PC-9 (cell line): Measurements from ENCODE around the gene PPP1R13L. TPM values are rescaled to one million over a fixed set of nuclear protein-coding genes. Genes with fewer than 3 reads are reported as not detected.

Source experiments
- BruUV-seq: library from RNA; stranded (reverse); fragments of 400-500 nt; replicated peaks from 2 replicates; lab custom pipeline; 2021; lab: Mats Ljungman, UMichigan
- CTCF ChIA-PET: fragments of 300-600 bp; sonication (Branson Sonifier 250); formaldehyde crosslinking; loops from one replicate; lab custom pipeline; 2022; ENCODE audit warnings: antibody characterized with exemption; lab: Charles Lee
- POLR2A ChIA-PET: fragments of 300-600 bp; sonication (Branson Sonifier 250); formaldehyde crosslinking; loops from one replicate; lab custom pipeline; 2022; ENCODE audit warnings: antibody characterized with exemption; ENCODE audit not compliant: unreplicated experiment; lab: Charles Lee
- DNase-seq, 2 experiments: peaks; one replicate each; pipeline versions ENCODE4 v3.0.0 to v3.0.0-alpha.2; 2015 to 2022; ENCODE audit warnings: mixed read lengths in 1 of 2
- H2AFZ ChIP-seq: fragments of 200-600 bp; sonication (generic); 2 replicates; pipeline ENCODE4 v1.8.1; 2017; ENCODE audit warnings: antibody characterized with exemption
- H3F3A ChIP-seq: fragments of 200-600 bp; sonication (generic); 2 replicates; pipeline ENCODE4 v1.8.1; 2017; ENCODE audit warnings: antibody characterized with exemption, mild to moderate bottlenecking, low read depth; ENCODE audit not compliant: insufficient read depth
- H3K27ac ChIP-seq: fragments of 200-600 bp; sonication (generic); 2 replicates; pipeline ENCODE4 v1.6.1; 2016; ENCODE audit warnings: mixed run types
- H3K27me3 ChIP-seq: fragments of 200-600 bp; sonication (generic); 2 replicates; pipeline ENCODE4 v1.6.1; 2016; ENCODE audit warnings: low read depth, mixed run types; ENCODE audit not compliant: insufficient read depth
- H3K36me3 ChIP-seq: fragments of 200-600 bp; sonication (generic); 2 replicates; pipeline ENCODE4 v1.6.1; 2016; ENCODE audit warnings: low read depth, mixed run types
- H3K4me1 ChIP-seq: fragments of 200-600 bp; sonication (generic); replicated peaks from 2 replicates; pipeline ENCODE4 v1.6.1; 2016; ENCODE audit warnings: mixed run types; ENCODE audit not compliant: insufficient read depth
- H3K4me2 ChIP-seq: fragments of 200-600 bp; sonication (generic); 2 replicates; pipeline ENCODE4 v1.6.1; 2017; ENCODE audit warnings: mixed run types
- H3K4me3 ChIP-seq: fragments of 200-600 bp; sonication (generic); 2 replicates; pipeline ENCODE4 v1.6.1; 2016; ENCODE audit warnings: mixed run types
- H3K79me2 ChIP-seq: fragments of 200-600 bp; sonication (generic); 2 replicates; pipeline ENCODE4 v1.6.1; 2017; ENCODE audit warnings: low read depth, mixed run types
- H3K9me2 ChIP-seq: fragments of 200-600 bp; sonication (generic); 2 replicates; pipeline ENCODE4 v1.8.1; 2017; ENCODE audit warnings: mild to moderate bottlenecking; ENCODE audit not compliant: insufficient read depth
- H3K9me3 ChIP-seq: fragments of 200-600 bp; sonication (generic); 2 replicates; pipeline ENCODE4 v1.8.1; 2016; ENCODE audit warnings: low read depth; ENCODE audit not compliant: insufficient read depth
- H4K20me1 ChIP-seq: fragments of 200-600 bp; sonication (generic); 2 replicates; pipeline ENCODE4 v1.8.1; 2017; ENCODE audit not compliant: insufficient read depth
- EZH2 ChIP-seq: fragments of 200-600 bp; sonication (generic); IDR thresholded peaks from 2 replicates; pipeline ENCODE4 v1.8.0; 2017; ENCODE audit warnings: antibody characterized with exemption, low read depth
- intact Hi-C: fragments of 100-400 bp; cut with micrococcal nuclease; formaldehyde crosslinking; loops from one replicate; pipeline ENCODE4 v1.10.0; 2022; ENCODE audit not compliant: unreplicated experiment
- total RNA-seq: library from RNA; stranded (reverse); gene quantifications from 2 replicates; pipeline ENCODE4 v1.2.3, GENCODE V29; 2021
- TF ChIP-seq, protein P1 (sequence below): fragments of 200-600 bp; sonication (generic); conservative IDR thresholded peaks from 2 replicates; pipeline ENCODE4 v1.6.1; 2017; ENCODE audit warnings: mixed run types, antibody characterized with exemption, mild to moderate bottlenecking, moderate library complexity

PPP1R13L gene
- total RNA-seq, 1 experiment from 2014 or later = 121 TPM

DNA sequence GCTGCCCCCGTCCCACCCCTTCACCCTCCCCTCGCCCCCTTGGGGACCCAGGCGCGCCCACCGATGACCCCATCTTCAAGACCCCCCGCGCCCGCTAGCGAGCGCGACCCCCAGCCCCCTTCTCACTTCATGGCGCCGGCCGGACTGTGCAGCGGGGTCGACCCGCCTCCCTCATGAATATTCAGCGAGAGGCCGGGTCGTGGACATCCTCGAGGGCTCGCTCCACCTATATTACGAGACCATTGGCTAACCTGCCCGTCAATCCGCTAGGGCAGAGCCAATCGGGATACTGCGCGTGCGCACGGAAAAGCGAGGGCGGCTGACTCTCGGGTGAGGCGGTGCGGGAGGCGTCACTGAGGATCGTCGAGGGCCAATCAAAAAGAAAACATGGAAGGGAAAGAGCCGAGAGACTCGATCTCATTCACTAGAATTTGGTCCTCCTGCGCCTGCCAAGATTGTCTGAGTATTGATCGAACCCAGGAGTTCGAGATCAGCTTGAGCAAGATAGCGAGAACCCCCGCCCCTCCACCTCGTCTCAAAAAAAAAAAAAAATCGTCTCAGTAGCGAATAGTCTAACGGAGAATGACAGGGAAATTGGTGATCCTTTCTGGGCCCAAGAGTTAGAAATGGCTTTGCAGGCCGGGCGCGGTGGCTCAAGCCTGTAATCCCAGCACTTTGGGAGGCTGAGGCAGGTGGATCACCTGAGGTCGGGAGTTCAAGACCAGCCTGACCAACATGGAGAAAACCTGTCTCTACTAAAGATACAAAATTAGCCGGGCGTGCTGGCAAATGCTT, 34.3 kb downstream of the PPP1R13L start, which contains the start of gene ERCC2:
Gene ERCC2 (minus strand): TSS at position 164 of the 795 bp plus-strand sequence. CDS start 33 bp downstream, at position 131.
- peak; percentile 96 to 99 for DNase-seq
- Histone ChIP-seq H3K36me3 (no peaks in the 10 kb centered on the region), H2AFZ (peak within 1 kb of the TSS; percentile 94), H3K9me2 (no peaks in the 10 kb centered on the region), H3K4me3 (peak within 1 kb of the TSS; percentile 71), H3K27me3 (no peaks in the 10 kb centered on the region), H3K4me2 (peak within 1 kb of the TSS; percentile 98), H3K4me1 (peaks cover 11% of the 10 kb centered on the region; the same call in 1 of the 2 replicates), H3K79me2 (peaks cover 12% of the 10 kb centered on the region; the same call in 1 of the 2 replicates), H3K27ac (peak within 1 kb of the TSS; percentile 53), H3K9me3 (no peaks in the 10 kb centered on the region), H3F3A (peaks cover 6% of the 10 kb centered on the region), H4K20me1 (no peaks in the 10 kb centered on the region)
- ChIA-PET CTCF (interaction anchor here (0.6 kb wide), 1 partner anchor 467 kb away, joined by 3 read pairs; no protein-coding TSS in a partner anchor), POLR2A (interaction anchor here (0.6 to 0.7 kb wide), 4 partner anchors 20 to 97 kb away, joined by 5 to 8 read pairs (median 6); partner anchors contain the start of gene PPP1R13L)
- TF ChIP-seq EZH2 = no peak
- TF ChIP-seq, protein P1, sequence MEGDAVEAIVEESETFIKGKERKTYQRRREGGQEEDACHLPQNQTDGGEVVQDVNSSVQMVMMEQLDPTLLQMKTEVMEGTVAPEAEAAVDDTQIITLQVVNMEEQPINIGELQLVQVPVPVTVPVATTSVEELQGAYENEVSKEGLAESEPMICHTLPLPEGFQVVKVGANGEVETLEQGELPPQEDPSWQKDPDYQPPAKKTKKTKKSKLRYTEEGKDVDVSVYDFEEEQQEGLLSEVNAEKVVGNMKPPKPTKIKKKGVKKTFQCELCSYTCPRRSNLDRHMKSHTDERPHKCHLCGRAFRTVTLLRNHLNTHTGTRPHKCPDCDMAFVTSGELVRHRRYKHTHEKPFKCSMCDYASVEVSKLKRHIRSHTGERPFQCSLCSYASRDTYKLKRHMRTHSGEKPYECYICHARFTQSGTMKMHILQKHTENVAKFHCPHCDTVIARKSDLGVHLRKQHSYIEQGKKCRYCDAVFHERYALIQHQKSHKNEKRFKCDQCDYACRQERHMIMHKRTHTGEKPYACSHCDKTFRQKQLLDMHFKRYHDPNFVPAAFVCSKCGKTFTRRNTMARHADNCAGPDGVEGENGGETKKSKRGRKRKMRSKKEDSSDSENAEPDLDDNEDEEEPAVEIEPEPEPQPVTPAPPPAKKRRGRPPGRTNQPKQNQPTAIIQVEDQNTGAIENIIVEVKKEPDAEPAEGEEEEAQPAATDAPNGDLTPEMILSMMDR = no peak
- BruUV-seq = TSS peak; percentile 98
- intact Hi-C loops = loop anchor here (1.0 kb wide), 1 partner anchor 35 kb away; the partner anchor contains the start of gene PPP1R13L

DNA sequence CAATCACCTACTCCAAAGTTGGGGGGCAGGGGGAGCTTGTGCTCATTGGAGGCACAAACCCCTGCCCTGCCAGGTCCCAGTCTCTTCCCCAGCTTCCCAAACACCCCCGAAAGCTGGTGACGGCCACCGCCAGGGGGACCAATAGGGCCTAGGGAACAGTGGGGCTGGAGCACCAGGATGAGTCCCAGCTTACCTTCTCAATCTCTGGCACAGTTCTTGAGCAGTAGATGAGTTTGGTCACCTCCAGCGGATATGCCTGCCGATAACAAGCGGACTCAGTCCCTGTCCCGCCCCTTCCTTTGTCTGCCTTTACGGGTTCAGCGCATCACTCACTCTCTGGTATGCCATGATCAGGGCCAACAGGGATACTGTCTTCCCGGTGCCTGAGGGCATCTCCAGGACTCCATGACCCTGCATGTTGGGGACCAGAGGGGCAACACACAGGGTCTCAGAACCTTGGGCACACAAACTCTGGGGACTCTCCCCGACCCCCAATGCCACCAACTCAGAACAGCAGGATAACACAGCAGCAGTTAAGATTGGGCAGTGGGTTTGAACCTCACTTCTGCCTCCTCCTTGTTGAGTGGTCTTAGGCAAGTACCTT, 36.0 kb downstream of the PPP1R13L start:
- intact Hi-C loops = no loop called here
- ChIA-PET CTCF (no interaction called here), POLR2A (interaction anchor here (1.3 kb wide), 1 partner anchor 305 kb away, joined by 3 read pairs; no protein-coding TSS in a partner anchor)
- Histone ChIP-seq H4K20me1 (no peaks in the 10 kb centered on the region), H3K9me2 (no peaks in the 10 kb centered on the region), H3K79me2 (peaks cover 12% of the 10 kb centered on the region; the same call in 1 of the 2 replicates), H3F3A (peaks cover 4% of the 10 kb centered on the region), H3K4me2 (peak overlapping the region; percentile 98; the same call in 1 of the 2 replicates), H3K27me3 (no peaks in the 10 kb centered on the region), H3K4me1 (peaks cover 16% of the 10 kb centered on the region; the same call in 1 of the 2 replicates), H3K36me3 (no peaks in the 10 kb centered on the region), H2AFZ (no peak overlapping the region), H3K4me3 (no peak overlapping the region), H3K9me3 (no peaks in the 10 kb centered on the region), H3K27ac (no peak overlapping the region)
- TF ChIP-seq, protein P1 = no peak
- TF ChIP-seq EZH2 = no peak
- TSS peak; percentile 29 for BruUV-seq
- DNase-seq = no peak

DNA sequence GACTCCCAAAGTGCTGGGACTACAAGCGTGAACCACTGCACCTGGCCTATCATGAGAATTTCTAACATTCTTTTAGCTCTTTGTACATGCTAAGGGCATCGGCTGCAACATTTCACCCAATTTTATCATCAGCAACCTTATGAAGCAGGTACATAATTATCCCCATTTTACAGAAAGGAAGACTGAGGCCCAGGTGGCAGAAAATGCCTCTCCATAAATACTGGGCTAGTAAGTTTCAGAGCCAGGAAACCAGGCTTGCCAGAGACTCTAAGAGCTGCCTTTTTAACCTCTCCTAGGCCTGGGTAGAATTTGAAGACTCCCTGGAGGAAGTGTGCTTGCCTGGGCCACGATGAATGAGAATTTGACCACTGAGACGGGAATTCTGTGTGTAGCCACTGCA, 36.7 kb downstream of the PPP1R13L start:
- CTCF ChIA-PET = no interaction called here
- Histone ChIP-seq H3K27ac (no peak overlapping the region), H2AFZ (no peak overlapping the region), H3K4me1 (peaks cover 16% of the 10 kb centered on the region; the same call in 1 of the 2 replicates), H3K9me3 (no peaks in the 10 kb centered on the region), H3K4me2 (no peak overlapping the region), H3K9me2 (no peaks in the 10 kb centered on the region), H3K27me3 (no peaks in the 10 kb centered on the region), H4K20me1 (no peaks in the 10 kb centered on the region), H3K79me2 (peaks cover 12% of the 10 kb centered on the region; the same call in 1 of the 2 replicates), H3K4me3 (no peak overlapping the region), H3K36me3 (no peaks in the 10 kb centered on the region), H3F3A (peaks cover 4% of the 10 kb centered on the region)
- intact Hi-C loops = no loop called here
- no peak for TF ChIP-seq EZH2
- TF ChIP-seq, protein P1 = no peak
- DNase-seq = no peak
- no TSS peak for BruUV-seq
- POLR2A ChIA-PET = interaction anchor here (1.3 kb wide), 1 partner anchor 306 kb away, joined by 3 read pairs; no protein-coding TSS in a partner anchor
